RCC 7860 (cell line): ENCODE data around the gene NOTCH1.

Source experiments
- DNase-seq: peaks from one replicate; pipeline ENCODE4 v3.0.0-alpha.2; 2015; ENCODE audit warnings: low spot score
- FAIRE-seq: peaks from 2 replicates; lab custom pipeline; 2012; peaks lifted over from hg19 to GRCh38; lab: Jason Lieb, UNC

The NOTCH1 gene

GRCh38 chr9:136545965-136546696 lies at the start of gene NOTCH1:
NOTCH1 (minus strand) TSS chr9:136546048; CDS start chr9:136545786, 262 bp downstream.
- FAIRE-seq (no peak), DNase-seq (peak; percentile 87)

- no peak for DNase-seq
- FAIRE-seq = no peak
Measured at GRCh38 chr9:136594492-136594891, 48.6 kb upstream of the NOTCH1 start.

GRCh38 chr9:136593581-136593980 lies 47.7 kb upstream of the NOTCH1 start:
- FAIRE-seq (no peak), DNase-seq (no peak)

GRCh38 chr9:136592666-136593065 lies 46.8 kb upstream of the NOTCH1 start:
- DNase-seq = no peak
- no peak for FAIRE-seq

- DNase-seq = no peak
- FAIRE-seq = no peak
Measured at GRCh38 chr9:136590821-136591752, 45.2 kb upstream of the NOTCH1 start.

GRCh38 chr9:136589766-136590763 lies 44.2 kb upstream of the NOTCH1 start:
- no peak for DNase-seq
- FAIRE-seq = no peak

GRCh38 chr9:136588663-136589464 lies 43.0 kb upstream of the NOTCH1 start:
- DNase-seq (no peak), FAIRE-seq (no peak)

- DNase-seq = no peak
- no peak for FAIRE-seq
Measured at GRCh38 chr9:136587944-136588662, 42.3 kb upstream of the NOTCH1 start.

GRCh38 chr9:136587145-136587943 lies 41.5 kb upstream of the NOTCH1 start:
- DNase-seq (no peak), FAIRE-seq (no peak)

GRCh38 chr9:136586391-136586953 lies 40.6 kb upstream of the NOTCH1 start:
- FAIRE-seq (no peak), DNase-seq (no peak)

- no peak for FAIRE-seq
Measured at GRCh38 chr9:136585531-136586120, 39.8 kb upstream of the NOTCH1 start.

GRCh38 chr9:136584934-136585333 lies 39.1 kb upstream of the NOTCH1 start:
- no peak for DNase-seq
- FAIRE-seq = no peak

More at GRCh38 chr9:136585531-136586120, 39.8 kb upstream of the NOTCH1 start:
- DNase-seq = no peak

GRCh38 chr9:136584401-136584932 lies 38.6 kb upstream of the NOTCH1 start:
- FAIRE-seq (no peak), DNase-seq (no peak)

GRCh38 chr9:136582977-136583735 lies 37.3 kb upstream of the NOTCH1 start:
- DNase-seq = no peak
- FAIRE-seq = no peak

- FAIRE-seq (no peak), DNase-seq (no peak)
Measured at GRCh38 chr9:136581614-136582447, 36.0 kb upstream of the NOTCH1 start.
